Breast epithelium (tissue), 3 donors: ENCODE results near the gene SDK2.

Experiments used
- POLR2A ChIP-seq: fragments of 450-650 bp; IDR thresholded peaks from one replicate; pipeline ENCODE4 v1.6.1; 2016; ENCODE audit warnings: antibody characterized with exemption, mild to moderate bottlenecking, moderate library complexity
- TF ChIP-seq, protein P1 (sequence below), 3 donors: fragments of 450-650 bp; IDR thresholded peaks; one replicate each; pipeline ENCODE4 v1.5.1; 2016 to 2017; ENCODE audit warnings: antibody characterized with exemption in 3 of 3, mild to moderate bottlenecking in 3 of 3, moderate library complexity in 3 of 3

DNA sequence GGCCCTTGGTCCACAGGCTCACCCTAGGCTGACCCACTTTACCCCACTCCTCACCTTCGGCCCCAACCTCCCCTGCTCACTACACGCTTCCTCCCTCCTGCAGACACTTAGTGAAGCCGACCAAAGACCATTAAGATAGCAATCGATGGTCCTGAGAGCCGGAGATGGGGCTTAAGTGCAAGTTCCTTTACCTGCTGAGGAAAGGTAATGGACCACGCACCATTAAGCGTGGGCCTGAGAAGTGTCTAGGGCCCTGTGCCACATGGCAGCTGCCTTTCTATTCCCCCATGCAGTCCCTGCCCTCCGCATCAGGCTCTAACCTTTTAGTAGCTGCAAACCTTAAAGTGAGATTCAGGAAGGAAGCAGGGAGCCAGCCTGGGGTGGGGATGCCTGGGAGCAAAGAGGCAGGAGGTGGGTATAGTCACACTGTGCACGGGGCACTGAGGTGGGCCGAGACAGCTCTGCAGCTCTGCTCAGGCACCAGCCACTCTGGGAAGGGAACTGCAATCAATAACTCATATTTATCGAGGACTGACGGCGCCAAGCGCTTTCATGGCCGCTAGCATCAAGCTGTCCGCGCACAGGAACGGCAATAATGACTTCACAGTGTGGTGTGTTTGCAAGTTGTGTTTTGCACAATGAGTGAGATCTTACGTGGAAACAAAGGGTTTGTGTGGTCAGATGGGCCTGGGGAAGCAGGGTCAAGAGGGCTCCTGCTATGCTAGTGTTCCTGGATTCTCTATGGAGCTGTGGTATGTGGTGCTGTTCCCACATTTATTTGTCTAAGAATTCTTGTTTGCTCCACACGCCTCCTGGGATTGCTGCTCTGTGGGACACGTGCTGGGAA, 247.6 kb downstream of the SDK2 start:
- TF ChIP-seq, protein P1, sequence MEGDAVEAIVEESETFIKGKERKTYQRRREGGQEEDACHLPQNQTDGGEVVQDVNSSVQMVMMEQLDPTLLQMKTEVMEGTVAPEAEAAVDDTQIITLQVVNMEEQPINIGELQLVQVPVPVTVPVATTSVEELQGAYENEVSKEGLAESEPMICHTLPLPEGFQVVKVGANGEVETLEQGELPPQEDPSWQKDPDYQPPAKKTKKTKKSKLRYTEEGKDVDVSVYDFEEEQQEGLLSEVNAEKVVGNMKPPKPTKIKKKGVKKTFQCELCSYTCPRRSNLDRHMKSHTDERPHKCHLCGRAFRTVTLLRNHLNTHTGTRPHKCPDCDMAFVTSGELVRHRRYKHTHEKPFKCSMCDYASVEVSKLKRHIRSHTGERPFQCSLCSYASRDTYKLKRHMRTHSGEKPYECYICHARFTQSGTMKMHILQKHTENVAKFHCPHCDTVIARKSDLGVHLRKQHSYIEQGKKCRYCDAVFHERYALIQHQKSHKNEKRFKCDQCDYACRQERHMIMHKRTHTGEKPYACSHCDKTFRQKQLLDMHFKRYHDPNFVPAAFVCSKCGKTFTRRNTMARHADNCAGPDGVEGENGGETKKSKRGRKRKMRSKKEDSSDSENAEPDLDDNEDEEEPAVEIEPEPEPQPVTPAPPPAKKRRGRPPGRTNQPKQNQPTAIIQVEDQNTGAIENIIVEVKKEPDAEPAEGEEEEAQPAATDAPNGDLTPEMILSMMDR (IDR thresholded peaks at IDR 0.05), result no peak
- no peak for TF ChIP-seq POLR2A
